Measurements from ENCODE around the gene TRIM54.

- no peak for TF ChIP-seq CTCF (IDR thresholded peaks at IDR 0.05; ENCODE audit: insufficient read depth, low read depth, low read length)
- TF ChIP-seq EZH2 (IDR thresholded peaks at IDR 0.05; ENCODE audit: insufficient read depth, low read length) = no peak
Measured at GRCh38 chr2:27297195-27297594, 15.0 kb downstream of the TRIM54 start.

All from astrocyte (in vitro differentiated cells and primary cell).